HG02943 (cell line): ENCODE results near the gene LTBP1.

ENCODE experiments used
- ATAC-seq: cut with Tn5 transposase; IDR thresholded peaks from one replicate; pipeline ENCODE4 v1.9.1; 2021; ENCODE audit warnings: mild to moderate bottlenecking, low read depth, moderate library complexity; ENCODE audit not compliant: unreplicated experiment

LTBP1 gene

GRCh38 chr2:33241072-33241471, 294.3 kb downstream of the LTBP1 start:
- ATAC-seq, result no peak

DNA sequence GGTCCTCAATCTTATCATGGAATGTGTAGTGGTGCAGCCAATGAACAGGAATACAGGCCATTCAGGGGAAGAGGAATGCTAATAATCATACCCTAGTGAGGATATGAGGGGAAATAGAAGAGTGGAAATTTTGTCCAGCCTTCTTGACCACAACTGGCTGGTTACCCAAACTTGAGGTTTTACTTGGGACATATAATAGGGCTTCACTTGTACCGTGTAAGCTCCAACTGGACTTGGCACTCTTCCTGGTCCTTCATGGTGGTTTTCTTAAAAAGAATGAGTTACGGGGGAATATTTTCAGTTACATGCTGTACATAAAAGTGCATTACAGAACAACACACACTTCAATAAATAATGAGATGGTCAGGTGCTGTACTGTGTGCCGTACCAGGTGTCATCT, 294.8 kb downstream of the LTBP1 start:
- no peak for ATAC-seq

DNA sequence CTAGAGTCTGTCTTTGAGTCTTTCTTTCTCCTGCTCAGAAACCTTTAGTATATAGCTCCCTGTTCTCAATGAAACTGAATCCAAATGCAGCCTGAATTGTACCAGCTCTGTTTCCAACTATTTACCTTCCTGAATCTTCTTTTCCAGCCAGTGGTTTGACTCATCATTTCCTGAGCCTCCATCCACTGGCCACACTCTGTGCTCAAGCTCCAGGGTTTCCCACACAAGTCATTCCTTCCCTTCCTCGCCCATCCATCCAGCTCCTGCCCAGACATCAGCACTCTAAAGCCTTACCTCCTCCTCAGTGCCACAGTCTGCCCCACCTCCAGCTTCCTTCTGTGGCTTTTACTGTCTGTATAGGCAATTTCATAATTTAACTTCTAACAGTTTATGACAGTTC, 296.1 kb downstream of the LTBP1 start:
- no peak for ATAC-seq

DNA sequence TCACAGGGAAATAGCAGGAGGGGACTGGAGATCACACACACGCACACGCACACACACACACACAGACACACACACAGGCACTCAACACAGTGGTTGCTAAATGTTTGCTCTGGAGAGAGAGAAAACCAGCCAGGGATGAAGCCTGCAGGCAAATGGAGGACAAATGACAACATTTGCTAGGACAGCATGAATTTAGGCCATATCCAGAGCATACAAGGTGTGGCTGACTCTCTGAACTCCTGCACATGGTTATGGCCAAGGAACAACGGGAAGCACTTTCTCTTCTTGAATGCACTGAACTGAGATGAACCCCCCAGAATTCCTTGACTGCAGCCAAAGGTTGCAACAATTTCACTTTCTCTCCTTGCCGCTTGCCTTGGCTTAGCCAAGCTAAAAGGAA, 299.7 kb downstream of the LTBP1 start:
- ATAC-seq, result no peak

DNA sequence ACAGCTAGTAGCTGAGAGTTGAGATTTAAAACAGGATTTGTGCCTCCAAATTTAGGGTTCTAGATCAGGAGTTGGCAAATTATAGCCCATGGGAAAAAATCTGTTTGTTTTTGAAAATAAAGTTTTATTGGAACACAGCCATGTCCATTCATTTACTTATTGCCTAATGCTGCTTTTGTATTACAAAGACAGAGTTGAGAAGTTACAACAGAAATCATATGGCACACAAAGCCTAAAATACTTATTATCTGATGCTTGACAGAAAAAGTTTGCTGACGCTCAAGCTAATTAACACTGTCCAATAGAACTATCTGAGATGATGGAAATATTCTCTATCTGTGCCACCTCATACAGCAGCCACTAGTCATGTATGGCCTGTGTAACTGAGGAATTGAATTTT, 300.6 kb downstream of the LTBP1 start:
- no peak for ATAC-seq

DNA sequence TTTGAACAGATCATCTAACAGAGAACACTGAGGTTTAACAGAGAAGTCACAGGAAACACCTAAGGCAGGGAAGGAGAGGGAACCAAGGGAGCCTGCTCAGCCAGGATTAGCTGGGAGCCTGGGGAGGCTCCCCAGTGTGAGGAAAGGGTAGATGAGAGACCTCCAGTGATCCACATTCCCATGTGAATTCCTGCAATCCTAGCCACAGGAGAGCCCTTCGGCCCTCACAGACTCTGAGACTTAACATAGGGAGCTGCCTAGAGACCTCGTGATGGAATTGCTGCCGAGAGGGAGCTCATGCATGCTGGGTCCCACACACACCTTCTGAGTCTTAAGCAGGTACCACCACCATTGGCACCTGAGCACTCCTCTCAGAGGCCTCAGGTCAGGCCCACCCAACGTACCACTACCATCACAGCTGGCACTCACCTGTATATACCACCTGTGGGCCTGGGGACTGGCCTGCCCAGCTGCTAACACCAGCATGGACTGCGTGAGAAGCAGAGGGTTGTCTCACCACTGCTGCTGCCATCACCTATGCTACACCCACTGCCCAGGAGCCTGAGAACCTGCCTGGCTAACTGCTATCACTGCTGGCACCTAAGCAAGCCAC, 303.8 kb downstream of the LTBP1 start:
- ATAC-seq, result no peak

- no peak for ATAC-seq
Measured at GRCh38 chr2:33256162-33256755, 309.5 kb downstream of the LTBP1 start.

GRCh38 chr2:33258387-33258786, 311.6 kb downstream of the LTBP1 start:
- no peak for ATAC-seq

DNA sequence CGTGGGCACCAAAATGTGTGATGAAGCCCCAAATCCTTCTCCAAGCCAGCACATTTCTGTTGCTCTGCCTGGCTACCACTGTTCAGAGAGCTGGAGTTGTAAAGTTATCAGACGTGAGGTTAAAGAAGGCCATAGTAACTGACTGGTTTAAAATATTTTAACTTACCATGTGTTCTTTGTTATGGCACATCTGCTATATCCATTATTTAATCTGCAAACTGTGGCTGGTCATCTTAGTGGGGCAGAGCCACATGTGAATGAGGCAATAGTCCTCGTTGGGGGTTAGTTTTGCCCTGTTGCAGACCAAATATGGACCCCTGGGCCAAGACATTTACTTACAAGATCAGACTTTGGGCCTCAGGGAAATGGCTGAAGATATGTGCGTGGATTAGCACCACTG, 315.3 kb downstream of the LTBP1 start:
- ATAC-seq, result no peak

- no peak for ATAC-seq
Measured at GRCh38 chr2:33264766-33265165, 318.0 kb downstream of the LTBP1 start.

DNA sequence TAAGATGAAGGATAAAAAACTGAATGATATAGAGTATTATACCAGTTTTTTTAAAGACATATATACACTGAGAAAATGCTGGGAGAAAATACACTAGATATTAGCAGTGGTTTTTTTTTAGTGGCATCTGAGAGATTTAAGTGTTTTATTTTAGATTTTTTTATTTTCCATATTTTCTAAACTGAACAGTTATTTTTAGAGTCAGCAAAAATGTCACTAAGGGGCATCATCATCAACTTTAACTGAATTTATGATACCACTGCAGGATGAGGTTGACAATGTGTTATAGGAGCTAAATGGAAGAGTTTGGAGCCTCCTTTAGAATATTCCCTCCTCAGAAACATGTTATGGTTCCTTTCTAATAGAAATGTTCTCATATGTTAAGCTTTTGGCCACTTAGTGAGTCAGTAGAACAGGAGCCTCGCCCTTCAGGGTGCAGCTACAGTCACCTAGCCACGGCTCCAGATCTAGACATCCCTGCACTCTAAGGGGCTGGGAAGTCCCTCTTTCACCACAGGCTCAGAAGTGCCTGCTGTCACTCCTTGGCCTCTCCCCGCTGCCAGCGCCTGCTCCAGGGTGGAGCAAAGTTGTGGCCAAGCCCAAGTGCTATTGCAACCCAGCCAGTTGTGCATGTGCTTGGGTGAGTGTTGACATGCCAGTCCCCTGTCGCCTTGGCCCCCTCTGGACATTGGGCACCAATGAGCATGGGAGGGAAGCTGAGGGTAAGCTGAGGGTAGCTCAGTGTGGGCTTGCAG, 319.0 kb downstream of the LTBP1 start:
- ATAC-seq, result no peak

DNA sequence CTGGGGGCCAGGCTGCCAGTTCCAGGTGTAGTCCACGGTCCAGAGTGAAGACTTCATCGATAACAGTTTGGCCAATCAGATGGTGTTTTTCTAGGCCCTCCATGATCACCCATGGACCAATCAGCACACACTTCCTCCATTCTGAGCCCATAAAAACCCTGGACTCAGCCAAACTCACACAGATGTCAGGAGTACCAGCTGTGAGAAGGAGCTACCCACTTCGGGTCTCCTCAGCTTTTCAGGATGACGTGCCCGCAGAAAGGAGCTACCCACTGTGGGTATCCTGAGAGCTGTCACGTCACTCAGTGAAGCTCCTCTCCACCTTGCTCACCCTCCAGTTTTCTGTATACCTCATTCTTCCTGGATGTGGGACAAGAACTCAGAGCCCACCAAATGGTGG, 319.7 kb downstream of the LTBP1 start:
- ATAC-seq, result no peak

- no peak for ATAC-seq
Measured at GRCh38 chr2:33267043-33267442, 320.3 kb downstream of the LTBP1 start.

DNA sequence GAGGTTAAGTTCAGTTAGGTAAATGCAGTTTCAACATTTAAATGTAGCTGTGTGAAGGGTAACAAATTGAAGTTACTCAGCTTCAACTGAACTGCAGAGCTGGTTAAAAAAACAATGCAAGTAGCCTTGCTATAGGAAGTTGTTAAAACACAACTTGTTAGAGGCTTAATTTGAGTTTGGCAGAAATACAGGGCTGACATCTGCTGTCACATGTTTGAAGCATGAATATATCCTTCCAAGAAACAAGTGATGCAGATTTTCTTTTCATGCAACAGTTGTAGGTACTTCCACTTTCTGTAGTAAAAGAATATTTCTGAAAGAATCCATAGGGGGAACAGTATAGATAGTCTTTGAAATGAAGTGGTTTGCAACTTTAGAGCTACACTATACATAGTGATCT, 321.0 kb downstream of the LTBP1 start:
- no peak for ATAC-seq

DNA sequence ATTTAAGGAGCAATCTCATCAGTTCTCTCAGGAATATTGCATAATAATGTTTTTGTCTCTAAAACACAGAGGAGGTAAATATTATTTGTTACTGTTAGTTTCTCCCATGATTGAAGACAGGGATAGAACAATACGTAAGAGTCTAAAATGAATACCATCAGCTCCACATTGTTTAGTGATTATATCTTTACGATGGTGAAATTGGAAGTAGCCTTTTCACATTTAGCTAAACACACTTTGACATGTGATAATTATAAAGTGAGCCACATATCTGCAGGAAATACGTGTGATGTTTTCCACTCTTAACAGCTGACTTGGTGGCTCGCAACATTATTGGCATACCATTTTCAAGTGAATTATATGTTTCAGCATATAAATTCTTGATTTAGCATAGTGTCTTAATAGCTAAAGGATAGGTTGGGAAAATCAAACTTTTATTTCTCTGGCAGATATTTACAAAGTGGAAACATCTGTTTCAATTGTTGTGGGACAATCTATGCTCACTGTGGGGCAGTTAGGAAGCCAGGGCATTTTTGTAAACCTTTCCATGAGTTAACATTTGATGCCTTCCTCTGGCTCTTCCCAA, 321.6 kb downstream of the LTBP1 start:
- no peak for ATAC-seq

GRCh38 chr2:33272001-33272400, 325.2 kb downstream of the LTBP1 start:
- peak; percentile 98 for ATAC-seq

DNA sequence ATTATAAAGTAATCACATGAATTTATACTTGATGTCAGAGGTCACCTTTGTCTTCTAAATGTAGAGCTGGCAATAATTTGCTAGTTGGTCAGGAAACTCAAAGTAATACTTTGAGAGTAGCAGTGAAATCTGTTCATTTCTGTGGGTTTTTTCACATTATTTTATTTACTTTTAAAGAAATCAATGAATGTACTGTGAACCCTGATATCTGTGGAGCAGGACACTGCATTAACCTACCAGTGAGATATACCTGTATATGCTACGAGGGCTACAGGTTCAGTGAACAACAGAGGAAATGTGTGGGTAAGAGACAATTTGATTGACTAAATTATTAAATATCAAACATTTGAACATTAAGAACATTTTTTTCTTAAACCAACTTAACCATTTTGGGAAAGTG, 326.7 kb downstream of the LTBP1 start:
- no peak for ATAC-seq

GRCh38 chr2:33274524-33274923, 327.8 kb downstream of the LTBP1 start:
- no peak for ATAC-seq

GRCh38 chr2:33275689-33276444, 329.1 kb downstream of the LTBP1 start:
- ATAC-seq, result no peak

GRCh38 chr2:33277002-33277426, 330.3 kb downstream of the LTBP1 start:
- no peak for ATAC-seq
